ENCODE measurements around the gene PDE1A.
"Not testable (repeated sequence)": the region's sequence is repeated elsewhere in the genome, so short reads cannot be mapped to it uniquely, and the experiment has no call there.

Gene PDE1A

GRCh38 chr2:182391443-182391842, 35.4 kb downstream of the PDE1A start:
- TF ChIP-seq ZNF274 (IDR thresholded peaks at IDR 0.05; ENCODE audit: low read depth, low read length) (no peak), SUZ12 (IDR thresholded peaks at IDR 0.05; ENCODE audit: extremely low read depth, insufficient read depth, insufficient read length) (no peak), YY1 (IDR thresholded peaks at IDR 0.05; ENCODE audit: insufficient read depth, insufficient read length) (no peak)
- no peak for DNase-seq (ENCODE audit: low read depth, low spot score)
- Histone ChIP-seq H3K27me3 (ENCODE audit: insufficient read depth, insufficient read length) (no peaks in the 10 kb centered on the region), H3K4me3 (ENCODE audit: insufficient read length, low read depth) (no peak overlapping the region), H3K9me3 (ENCODE audit: insufficient read depth, low read length) (no peaks in the 10 kb centered on the region), H3K9ac (ENCODE audit: insufficient read length, low read depth) (no peak overlapping the region), H3K4me1 (ENCODE audit: insufficient read depth, insufficient read length) (no peaks in the 10 kb centered on the region), H3K36me3 (ENCODE audit: insufficient read depth, insufficient read length, low read length) (no peaks in the 10 kb centered on the region)

GRCh38 chr2:182386267-182386880, 40.5 kb downstream of the PDE1A start:
- DNase-seq (ENCODE audit: low read depth, low spot score); H3K9ac ChIP-seq (ENCODE audit: insufficient read length, low read depth); H3K27me3 ChIP-seq (ENCODE audit: insufficient read depth, insufficient read length); H3K36me3 ChIP-seq (ENCODE audit: insufficient read depth, insufficient read length, low read length); H3K4me3 ChIP-seq (ENCODE audit: insufficient read length, low read depth); H3K4me1 ChIP-seq (ENCODE audit: insufficient read depth, insufficient read length): not testable (repeated sequence)
- peaks cover 14% of the 10 kb centered on the region for H3K9me3 ChIP-seq (ENCODE audit: insufficient read depth, low read length)

- H3K27me3 ChIP-seq (ENCODE audit: insufficient read depth, insufficient read length) = no peaks in the 10 kb centered on the region
- H3K36me3 ChIP-seq (ENCODE audit: insufficient read depth, insufficient read length, low read length) = no peaks in the 10 kb centered on the region
- peaks cover 14% of the 10 kb centered on the region for H3K9me3 ChIP-seq (ENCODE audit: insufficient read depth, low read length)
- no peak for DNase-seq (ENCODE audit: low read depth, low spot score)
- no peak overlapping the region for H3K4me3 ChIP-seq (ENCODE audit: insufficient read length, low read depth)
- TF ChIP-seq YY1 (IDR thresholded peaks at IDR 0.05; ENCODE audit: insufficient read depth, insufficient read length) (no peak), SUZ12 (IDR thresholded peaks at IDR 0.05; ENCODE audit: extremely low read depth, insufficient read depth, insufficient read length) (no peak), ZNF274 (IDR thresholded peaks at IDR 0.05; ENCODE audit: low read depth, low read length) (no peak)
- H3K4me1 ChIP-seq (ENCODE audit: insufficient read depth, insufficient read length) = no peaks in the 10 kb centered on the region
- no peak overlapping the region for H3K9ac ChIP-seq (ENCODE audit: insufficient read length, low read depth)
Measured at GRCh38 chr2:182384860-182385259, 42.0 kb downstream of the PDE1A start.

- Histone ChIP-seq H3K4me1 (ENCODE audit: insufficient read depth, insufficient read length) (no peaks in the 10 kb centered on the region), H3K4me3 (ENCODE audit: insufficient read length, low read depth) (no peak overlapping the region)
- no peak for DNase-seq (ENCODE audit: low read depth, low spot score)
Measured at GRCh38 chr2:182381225-182381624, 45.6 kb downstream of the PDE1A start.

GRCh38 chr2:182379241-182379640, 47.6 kb downstream of the PDE1A start:
- TF ChIP-seq YY1 (IDR thresholded peaks at IDR 0.05; ENCODE audit: insufficient read depth, insufficient read length) (no peak), ZNF274 (IDR thresholded peaks at IDR 0.05; ENCODE audit: low read depth, low read length) (no peak), SUZ12 (IDR thresholded peaks at IDR 0.05; ENCODE audit: extremely low read depth, insufficient read depth, insufficient read length) (no peak)
- no peak for DNase-seq (ENCODE audit: low read depth, low spot score)

More at GRCh38 chr2:182381225-182381624, 45.6 kb downstream of the PDE1A start:
- Histone ChIP-seq H3K27me3 (ENCODE audit: insufficient read depth, insufficient read length) (no peaks in the 10 kb centered on the region), H3K9ac (ENCODE audit: insufficient read length, low read depth) (no peak overlapping the region), H3K36me3 (ENCODE audit: insufficient read depth, insufficient read length, low read length) (no peaks in the 10 kb centered on the region), H3K9me3 (ENCODE audit: insufficient read depth, low read length) (peaks cover 15% of the 10 kb centered on the region)
- no peak for TF ChIP-seq ZNF274 (IDR thresholded peaks at IDR 0.05; ENCODE audit: low read depth, low read length)
- TF ChIP-seq YY1 (IDR thresholded peaks at IDR 0.05; ENCODE audit: insufficient read depth, insufficient read length) = no peak
- no peak for TF ChIP-seq SUZ12 (IDR thresholded peaks at IDR 0.05; ENCODE audit: extremely low read depth, insufficient read depth, insufficient read length)

GRCh38 chr2:182378759-182379158, 48.1 kb downstream of the PDE1A start:
- Histone ChIP-seq H3K27me3 (ENCODE audit: insufficient read depth, insufficient read length) (no peaks in the 10 kb centered on the region), H3K36me3 (ENCODE audit: insufficient read depth, insufficient read length, low read length) (no peaks in the 10 kb centered on the region), H3K9me3 (ENCODE audit: insufficient read depth, low read length) (peaks cover 13% of the 10 kb centered on the region), H3K4me1 (ENCODE audit: insufficient read depth, insufficient read length) (no peaks in the 10 kb centered on the region), H3K9ac (ENCODE audit: insufficient read length, low read depth) (no peak overlapping the region), H3K4me3 (ENCODE audit: insufficient read length, low read depth) (no peak overlapping the region)
- no peak for TF ChIP-seq SUZ12 (IDR thresholded peaks at IDR 0.05; ENCODE audit: extremely low read depth, insufficient read depth, insufficient read length)
- no peak for TF ChIP-seq YY1 (IDR thresholded peaks at IDR 0.05; ENCODE audit: insufficient read depth, insufficient read length)
- no peak for TF ChIP-seq ZNF274 (IDR thresholded peaks at IDR 0.05; ENCODE audit: low read depth, low read length)
- DNase-seq (ENCODE audit: low read depth, low spot score) = no peak

More at GRCh38 chr2:182379241-182379640, 47.6 kb downstream of the PDE1A start:
- H3K4me3 ChIP-seq (ENCODE audit: insufficient read length, low read depth) = no peak overlapping the region
- no peaks in the 10 kb centered on the region for H3K27me3 ChIP-seq (ENCODE audit: insufficient read depth, insufficient read length)
- no peaks in the 10 kb centered on the region for H3K36me3 ChIP-seq (ENCODE audit: insufficient read depth, insufficient read length, low read length)
- no peaks in the 10 kb centered on the region for H3K4me1 ChIP-seq (ENCODE audit: insufficient read depth, insufficient read length)
- H3K9me3 ChIP-seq (ENCODE audit: insufficient read depth, low read length) = peaks cover 16% of the 10 kb centered on the region
- H3K9ac ChIP-seq (ENCODE audit: insufficient read length, low read depth) = no peak overlapping the region

GRCh38 chr2:182377467-182377866, 49.4 kb downstream of the PDE1A start:
- H3K9me3 ChIP-seq (ENCODE audit: insufficient read depth, low read length) = peaks cover 11% of the 10 kb centered on the region
- H3K36me3 ChIP-seq (ENCODE audit: insufficient read depth, insufficient read length, low read length) = no peaks in the 10 kb centered on the region
- H3K4me1 ChIP-seq (ENCODE audit: insufficient read depth, insufficient read length) = no peaks in the 10 kb centered on the region
- H3K27me3 ChIP-seq (ENCODE audit: insufficient read depth, insufficient read length) = no peaks in the 10 kb centered on the region
- H3K4me3 ChIP-seq (ENCODE audit: insufficient read length, low read depth) = no peak overlapping the region
- H3K9ac ChIP-seq (ENCODE audit: insufficient read length, low read depth) = no peak overlapping the region
- DNase-seq (ENCODE audit: low read depth, low spot score) = no peak
- TF ChIP-seq ZNF274 (IDR thresholded peaks at IDR 0.05; ENCODE audit: low read depth, low read length) (no peak), YY1 (IDR thresholded peaks at IDR 0.05; ENCODE audit: insufficient read depth, insufficient read length) (no peak), SUZ12 (IDR thresholded peaks at IDR 0.05; ENCODE audit: extremely low read depth, insufficient read depth, insufficient read length) (no peak)
